ENCODE data around the gene DSPP. TPM values are rescaled to one million over a fixed set of nuclear protein-coding genes. Genes with fewer than 3 reads are reported as not detected.

DSPP gene
- total RNA-seq, 2 experiments from 2014 or later, result not detected

DNA sequence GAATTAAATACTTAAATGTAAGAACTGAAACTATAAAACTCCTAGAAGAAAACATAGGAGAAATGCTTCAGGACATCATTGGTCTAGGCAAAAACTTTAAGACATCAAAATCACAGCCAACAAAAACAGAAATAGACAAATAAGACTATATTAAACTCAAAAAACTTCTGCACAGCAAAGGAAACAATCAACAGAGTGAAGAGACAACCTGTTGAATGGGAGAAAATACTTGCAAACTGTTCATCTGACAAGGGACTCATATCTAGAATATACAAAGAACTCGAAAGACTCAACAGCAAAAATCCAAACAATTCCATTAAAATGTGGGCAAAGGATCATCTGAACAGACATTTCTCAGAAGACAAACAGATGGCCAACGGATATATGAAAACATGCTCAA, 16.2 kb upstream of the DSPP start:
- DNase-seq, result no peak
- peaks cover 16% of the 10 kb centered on the region for H3K27me3 Mint-ChIP-seq
- no peak overlapping the region for H3K4me3 Mint-ChIP-seq
- H3K36me3 Mint-ChIP-seq, result no peaks in the 10 kb centered on the region
- no peak overlapping the region for H3K27ac Mint-ChIP-seq
- peaks cover 2% of the 10 kb centered on the region for H3K9me3 Mint-ChIP-seq
- no peaks in the 10 kb centered on the region for H3K4me1 Mint-ChIP-seq

DNA sequence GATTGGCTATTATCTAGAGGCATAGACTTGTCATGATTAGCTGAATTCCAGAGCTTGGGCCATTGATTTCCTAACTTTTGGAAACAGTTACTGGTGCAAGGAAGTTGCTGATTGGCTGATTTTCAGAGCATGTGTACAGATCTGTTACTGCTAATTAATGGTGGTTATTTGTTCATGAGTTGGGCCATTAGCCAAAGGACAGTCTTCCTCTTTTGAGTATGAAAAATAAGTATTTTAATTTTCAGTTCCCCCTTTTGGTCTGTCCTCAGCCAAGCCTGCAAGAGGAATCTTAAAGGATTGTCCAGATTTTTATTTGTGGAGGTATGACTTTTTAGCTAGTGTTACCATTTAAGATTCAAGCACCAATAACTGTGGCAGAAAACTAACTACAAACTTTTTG, 7.0 kb upstream of the DSPP start:
- Mint-ChIP-seq H3K27ac (no peak overlapping the region), H3K36me3 (no peaks in the 10 kb centered on the region), H3K27me3 (peaks cover 28% of the 10 kb centered on the region), H3K4me3 (no peak overlapping the region), H3K9me3 (no peaks in the 10 kb centered on the region), H3K4me1 (no peaks in the 10 kb centered on the region)
- DNase-seq, result no peak

- no peaks in the 10 kb centered on the region for H3K4me1 Mint-ChIP-seq
- H3K9me3 Mint-ChIP-seq, result no peaks in the 10 kb centered on the region
- peaks cover 10% of the 10 kb centered on the region for H3K27me3 Mint-ChIP-seq
- no peak overlapping the region for H3K4me3 Mint-ChIP-seq
- no peak overlapping the region for H3K27ac Mint-ChIP-seq
- no peaks in the 10 kb centered on the region for H3K36me3 Mint-ChIP-seq
- DNase-seq, result no peak
Measured at GRCh38 chr4:87614292-87614890, 6.1 kb downstream of the DSPP start.

GRCh38 chr4:87616268-87616667, 7.9 kb downstream of the DSPP start:
- Mint-ChIP-seq H3K36me3 (no peaks in the 10 kb centered on the region), H3K4me3 (no peak overlapping the region), H3K9me3 (no peaks in the 10 kb centered on the region)

DNA sequence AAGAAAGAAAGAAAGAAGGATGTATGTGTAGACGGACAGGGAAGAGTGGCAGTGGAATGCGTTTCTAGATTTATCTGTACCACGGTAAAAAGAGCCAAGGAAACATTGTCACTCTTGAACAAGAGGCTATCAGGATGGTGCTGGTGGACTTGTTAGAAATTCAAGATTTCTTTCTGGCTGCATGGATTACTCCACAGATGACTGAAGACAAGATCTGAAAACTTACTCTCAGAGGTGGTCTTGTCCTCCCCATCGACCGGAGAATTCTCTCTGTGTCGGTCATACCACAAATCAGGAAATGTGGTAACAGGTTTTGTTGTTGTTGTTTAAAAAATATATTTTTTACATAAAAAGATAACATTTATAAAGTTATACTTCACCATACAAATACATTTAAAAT, 11.8 kb downstream of the DSPP start:
- H3K9me3 Mint-ChIP-seq, result no peaks in the 10 kb centered on the region
- H3K4me3 Mint-ChIP-seq, result no peak overlapping the region
- H3K4me1 Mint-ChIP-seq, result no peaks in the 10 kb centered on the region
- H3K27ac Mint-ChIP-seq, result no peak overlapping the region
- no peak for DNase-seq
- H3K27me3 Mint-ChIP-seq, result peaks cover 10% of the 10 kb centered on the region
- no peaks in the 10 kb centered on the region for H3K36me3 Mint-ChIP-seq

More at GRCh38 chr4:87616268-87616667, 7.9 kb downstream of the DSPP start:
- Mint-ChIP-seq H3K27me3 (peaks cover 10% of the 10 kb centered on the region), H3K4me1 (no peaks in the 10 kb centered on the region), H3K27ac (no peak overlapping the region)
- no peak for DNase-seq

- Mint-ChIP-seq H3K27ac (no peak overlapping the region), H3K36me3 (no peaks in the 10 kb centered on the region), H3K27me3 (peaks cover 10% of the 10 kb centered on the region), H3K4me3 (no peak overlapping the region), H3K9me3 (no peaks in the 10 kb centered on the region), H3K4me1 (no peaks in the 10 kb centered on the region)
- DNase-seq, result no peak
Measured at GRCh38 chr4:87620491-87620890, 12.2 kb downstream of the DSPP start.

DNA sequence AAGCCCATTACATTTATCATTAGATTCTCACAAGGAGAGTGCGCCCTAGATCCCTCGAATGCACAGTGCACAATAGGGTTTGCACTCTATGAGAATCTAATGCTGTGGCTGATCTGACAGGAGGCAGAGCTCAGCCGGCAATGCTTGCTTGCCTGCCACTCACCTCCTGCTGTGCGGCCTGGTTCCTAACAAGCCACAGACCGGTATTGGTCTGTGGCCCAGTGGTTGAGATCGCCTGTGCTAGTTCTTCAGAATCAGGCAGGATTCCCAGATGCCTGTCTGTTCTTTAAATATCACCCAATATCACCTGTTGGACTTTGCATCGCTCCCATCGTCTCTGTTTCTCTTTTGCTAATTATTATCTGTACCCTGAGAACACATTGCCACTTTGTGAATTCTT, 14.0 kb downstream of the DSPP start:
- DNase-seq, result no peak
- Mint-ChIP-seq H3K27me3 (peaks cover 8% of the 10 kb centered on the region), H3K9me3 (no peaks in the 10 kb centered on the region), H3K4me1 (no peaks in the 10 kb centered on the region), H3K4me3 (no peak overlapping the region), H3K27ac (no peak overlapping the region), H3K36me3 (no peaks in the 10 kb centered on the region)

- H3K9me3 Mint-ChIP-seq, result peaks cover 1% of the 10 kb centered on the region
- H3K27me3 Mint-ChIP-seq, result no peaks in the 10 kb centered on the region
- H3K4me3 Mint-ChIP-seq, result no peak overlapping the region
- no peak for DNase-seq
- no peaks in the 10 kb centered on the region for H3K4me1 Mint-ChIP-seq
- no peak overlapping the region for H3K27ac Mint-ChIP-seq
- H3K36me3 Mint-ChIP-seq, result no peaks in the 10 kb centered on the region
Measured at GRCh38 chr4:87624698-87625097, 16.4 kb downstream of the DSPP start.

DNA sequence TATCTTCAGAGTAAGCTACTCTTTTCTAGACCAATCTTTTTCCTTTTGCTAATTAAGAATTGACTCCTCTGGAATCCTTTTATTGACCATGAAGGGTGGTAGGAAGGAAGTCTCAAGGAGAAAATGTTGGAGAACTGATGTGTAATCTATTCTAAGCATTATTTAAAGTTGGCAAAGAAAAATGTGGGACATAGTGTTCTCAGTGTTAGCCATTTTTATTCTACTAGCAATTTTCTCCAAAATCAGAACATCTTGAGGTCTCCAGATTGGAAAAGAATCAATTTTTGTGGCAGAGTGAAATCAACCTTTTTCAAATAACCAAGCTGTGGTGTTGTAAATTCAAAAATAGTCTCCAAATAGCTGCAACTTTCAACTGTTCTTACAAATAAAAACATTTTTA, 23.3 kb downstream of the DSPP start:
- DNase-seq, result no peak
- H3K9me3 Mint-ChIP-seq, result peaks cover 1% of the 10 kb centered on the region
- H3K27me3 Mint-ChIP-seq, result peaks cover 5% of the 10 kb centered on the region
- no peak overlapping the region for H3K4me3 Mint-ChIP-seq
- no peaks in the 10 kb centered on the region for H3K36me3 Mint-ChIP-seq
- no peak overlapping the region for H3K27ac Mint-ChIP-seq
- H3K4me1 Mint-ChIP-seq, result no peaks in the 10 kb centered on the region

DNA sequence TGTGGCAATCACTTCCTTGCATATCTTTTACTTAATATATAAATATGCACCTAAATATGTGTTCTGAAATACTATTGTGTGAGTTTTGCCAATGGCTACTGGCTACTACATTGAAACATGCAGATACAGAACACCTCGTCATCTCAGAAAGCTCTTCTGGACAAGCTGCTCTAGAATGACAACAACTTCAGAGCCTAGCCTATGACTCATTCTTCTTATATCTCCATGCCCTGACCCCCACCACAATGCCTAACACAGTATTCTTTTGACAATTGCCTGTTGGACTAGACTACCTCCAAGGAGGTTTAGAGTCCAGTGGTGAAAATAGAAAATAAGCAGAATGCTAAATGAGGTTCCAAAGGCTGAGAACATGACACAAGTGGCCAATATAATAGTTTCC, 24.1 kb downstream of the DSPP start:
- H3K27me3 Mint-ChIP-seq, result peaks cover 5% of the 10 kb centered on the region
- no peaks in the 10 kb centered on the region for H3K4me1 Mint-ChIP-seq
- H3K4me3 Mint-ChIP-seq, result no peak overlapping the region
- H3K9me3 Mint-ChIP-seq, result peaks cover 1% of the 10 kb centered on the region
- no peak overlapping the region for H3K27ac Mint-ChIP-seq
- H3K36me3 Mint-ChIP-seq, result no peaks in the 10 kb centered on the region
- no peak for DNase-seq

DNA sequence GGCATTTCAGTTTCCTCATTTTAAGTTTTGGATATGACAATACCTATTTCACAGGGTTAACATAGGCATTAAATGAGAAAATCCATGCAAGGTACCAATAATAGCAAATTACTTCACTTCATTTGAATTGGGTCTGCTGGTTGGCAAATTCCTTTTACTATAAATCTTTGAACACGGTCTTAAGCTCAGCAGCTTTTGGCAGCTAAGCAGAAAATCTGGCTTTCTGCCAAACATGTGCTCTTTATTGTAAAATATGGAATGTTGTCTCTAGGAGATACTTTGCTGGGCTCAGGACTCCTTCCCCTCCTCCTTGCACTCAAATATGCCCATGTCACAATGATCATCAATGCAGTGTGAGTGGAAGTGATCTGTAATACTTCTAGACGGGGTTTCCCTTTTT, 24.9 kb downstream of the DSPP start:
- H3K9me3 Mint-ChIP-seq, result peaks cover 1% of the 10 kb centered on the region
- peaks cover 5% of the 10 kb centered on the region for H3K27me3 Mint-ChIP-seq
- no peak overlapping the region for H3K27ac Mint-ChIP-seq
- no peak for DNase-seq
- H3K4me1 Mint-ChIP-seq, result no peaks in the 10 kb centered on the region
- no peak overlapping the region for H3K4me3 Mint-ChIP-seq
- no peaks in the 10 kb centered on the region for H3K36me3 Mint-ChIP-seq

GRCh38 chr4:87644286-87644685, 36.0 kb downstream of the DSPP start:
- no peaks in the 10 kb centered on the region for H3K27me3 Mint-ChIP-seq
- peaks cover under 1% of the 10 kb centered on the region for H3K9me3 Mint-ChIP-seq
- no peak overlapping the region for H3K4me3 Mint-ChIP-seq
- H3K27ac Mint-ChIP-seq, result no peak overlapping the region
- no peaks in the 10 kb centered on the region for H3K4me1 Mint-ChIP-seq
- no peaks in the 10 kb centered on the region for H3K36me3 Mint-ChIP-seq
- no peak for DNase-seq

DNA sequence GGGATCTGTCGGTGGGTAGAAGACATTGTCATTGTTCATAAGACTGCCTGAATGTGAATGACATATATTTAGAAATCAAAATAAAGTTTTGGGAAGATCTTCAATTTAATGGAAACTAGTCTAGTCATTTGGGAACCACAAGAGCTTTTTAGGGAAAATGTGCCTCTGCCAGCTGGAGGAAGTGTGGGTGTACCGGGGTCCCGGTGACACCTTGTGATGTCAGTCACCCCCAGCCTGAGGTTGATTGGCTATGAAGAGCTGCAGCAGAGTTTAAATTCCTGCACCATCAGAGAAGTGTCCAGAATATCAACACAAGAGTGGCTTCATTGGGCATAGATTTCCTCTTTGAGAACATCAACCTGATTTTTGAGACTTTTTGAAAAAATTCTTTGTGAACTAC, 41.7 kb downstream of the DSPP start, which contains the start of gene DMP1:
DMP1 (plus strand) TSS at position 301 of the 400 bp plus-strand sequence. CDS start 6,213 bp downstream, outside the sequence.
- Mint-ChIP-seq H3K9me3 (no peaks in the 10 kb centered on the region), H3K27me3 (no peaks in the 10 kb centered on the region), H3K27ac (no peak within 1 kb of the TSS), H3K36me3 (no peaks in the 10 kb centered on the region), H3K4me3 (no peak within 1 kb of the TSS), H3K4me1 (no peaks in the 10 kb centered on the region)
- no peak for DNase-seq

- H3K4me1 Mint-ChIP-seq, result no peaks in the 10 kb centered on the region
- H3K36me3 Mint-ChIP-seq, result no peaks in the 10 kb centered on the region
- H3K4me3 Mint-ChIP-seq, result no peak overlapping the region
- H3K27me3 Mint-ChIP-seq, result no peaks in the 10 kb centered on the region
- H3K9me3 Mint-ChIP-seq, result no peaks in the 10 kb centered on the region
- DNase-seq, result no peak
- H3K27ac Mint-ChIP-seq, result no peak overlapping the region
Measured at GRCh38 chr4:87650938-87651337, 42.6 kb downstream of the DSPP start.

- Mint-ChIP-seq H3K4me3 (no peak overlapping the region), H3K4me1 (no peaks in the 10 kb centered on the region), H3K36me3 (no peaks in the 10 kb centered on the region), H3K27me3 (no peaks in the 10 kb centered on the region), H3K27ac (no peak overlapping the region), H3K9me3 (no peaks in the 10 kb centered on the region)
- no peak for DNase-seq
Measured at GRCh38 chr4:87651941-87652340, 43.6 kb downstream of the DSPP start.

DNA sequence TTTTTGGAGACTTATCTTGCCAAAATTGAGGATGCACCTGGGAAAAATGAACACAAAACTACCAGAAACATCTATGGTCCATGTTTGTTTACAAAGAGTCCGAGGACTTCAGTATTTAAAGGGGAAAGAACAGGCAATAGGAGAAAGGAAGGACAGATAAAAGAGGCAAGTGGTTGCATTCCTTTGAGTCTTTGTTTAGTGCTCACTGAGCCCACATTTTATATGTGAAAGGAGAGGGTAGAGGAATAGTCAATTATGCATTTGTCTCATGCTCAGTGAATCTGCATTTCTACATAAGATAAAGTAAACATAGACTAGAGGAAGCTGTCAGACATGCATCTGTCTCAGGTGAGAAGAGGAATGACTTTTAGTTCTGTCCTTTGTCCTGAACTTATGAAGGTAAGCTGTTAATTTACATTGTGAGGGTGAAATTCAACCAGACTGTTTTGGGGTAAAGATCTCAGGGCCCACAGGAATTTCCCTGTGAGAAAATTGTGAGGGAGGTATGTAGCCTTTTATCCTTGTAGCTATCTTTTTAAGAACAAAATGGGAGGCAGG, 46.2 kb downstream of the DSPP start:
- Mint-ChIP-seq H3K27ac (no peak overlapping the region), H3K4me3 (no peak overlapping the region), H3K36me3 (no peaks in the 10 kb centered on the region), H3K9me3 (no peaks in the 10 kb centered on the region), H3K4me1 (no peaks in the 10 kb centered on the region), H3K27me3 (no peaks in the 10 kb centered on the region)
- no peak for DNase-seq
